Dedifferentiated amniotic fluid mesenchymal stem cell (primary cell): ENCODE measurements around the gene LRRC27.

Source experiments
- DNase-seq: peaks from one replicate; pipeline ENCODE4 v3.0.0-alpha.2; 2016; ENCODE audit errors: extremely low spot score

The LRRC27 gene

GRCh38 chr10:132425757-132426155 lies 93.8 kb downstream of the LRRC27 start:
- DNase-seq = no peak

DNA sequence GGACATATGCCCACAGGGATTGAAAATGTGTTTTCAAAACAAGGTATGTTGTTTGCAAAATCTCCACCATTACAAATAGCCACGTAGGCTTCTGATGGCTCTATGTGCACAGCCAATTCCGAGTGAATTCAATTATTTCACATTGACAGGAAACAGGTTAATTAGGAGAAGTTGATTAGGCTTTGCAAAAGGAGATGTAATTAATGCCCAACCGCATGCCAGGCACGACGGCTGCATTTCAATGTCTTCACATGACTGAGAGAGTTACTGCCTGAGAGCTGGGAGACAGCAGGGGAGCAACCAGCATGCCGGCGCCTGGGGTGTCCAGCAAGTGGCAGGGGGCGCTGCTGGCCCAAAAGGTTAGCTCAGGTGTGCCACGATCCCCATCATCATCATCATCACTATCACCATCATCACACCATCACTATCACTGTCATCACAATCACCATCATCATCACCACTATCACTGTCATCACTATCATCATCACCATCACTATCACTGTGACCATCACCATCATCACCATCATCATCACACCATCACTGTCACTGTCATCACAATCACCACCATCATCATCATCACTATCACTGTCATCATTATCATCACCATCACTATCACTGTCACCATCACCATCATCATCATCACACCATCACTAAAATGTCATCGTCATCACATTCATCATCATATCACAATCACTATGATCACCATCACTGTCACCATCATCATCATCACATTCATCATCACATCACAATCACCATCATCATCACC lies 95.2 kb downstream of the LRRC27 start:
- no peak for DNase-seq

- no peak for DNase-seq
These were observed 96.0 kb downstream of the LRRC27 start for GRCh38 chr10:132427939-132428367.

DNA sequence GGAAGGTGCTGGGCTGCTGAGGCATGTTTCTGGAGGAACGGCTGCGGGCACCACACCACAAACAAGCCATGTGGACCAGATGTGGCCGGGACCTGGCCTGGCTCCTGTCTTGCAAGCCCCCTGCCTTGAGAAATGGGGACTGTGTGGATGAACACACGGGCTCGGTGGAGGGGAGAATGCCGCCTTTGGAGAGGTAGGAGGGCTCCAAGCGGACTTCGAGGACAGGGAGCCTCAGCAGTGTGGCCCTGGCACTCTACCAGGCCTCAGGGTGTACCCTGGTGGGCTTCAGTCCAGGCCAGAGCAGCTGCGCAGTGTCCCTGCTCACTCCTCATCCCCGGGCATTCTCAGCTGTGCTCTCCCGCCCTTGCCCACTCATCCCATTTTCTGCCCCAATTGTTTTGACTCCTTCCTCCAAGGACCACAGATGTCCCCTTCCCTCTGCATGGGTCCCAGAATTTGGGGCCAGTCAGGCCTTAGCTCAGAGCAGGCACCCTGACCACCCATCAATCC lies 96.5 kb downstream of the LRRC27 start:
- no peak for DNase-seq
